A673 (cell line): ENCODE results near the gene IL22RA1.

ENCODE experiments used
- CTCF ChIP-seq: fragments of 300-800, 200-600 bp; sonication (generic); conservative IDR thresholded peaks from 2 replicates; pipeline ENCODE4 v1.5.1; 2017; ENCODE audit warnings: low read depth, mild to moderate bottlenecking, antibody characterized with exemption, low read length, moderate library complexity, mixed read lengths
- EZH2 ChIP-seq: fragments of 200-600 bp; sonication (generic); IDR thresholded peaks from 2 replicates; pipeline ENCODE4 v1.6.1; 2017; ENCODE audit warnings: borderline replicate concordance, low read depth, mild to moderate bottlenecking, mixed read lengths, antibody characterized with exemption, low read length; ENCODE audit not compliant: poor library complexity, severe bottlenecking

- TF ChIP-seq CTCF, result no peak
- no peak for TF ChIP-seq EZH2
Observed at GRCh38 chr1:24139841-24140425, 3.0 kb downstream of the IL22RA1 start.
